ENCODE measurements around the gene KCNH1.

The KCNH1 gene

GRCh38 chr1:210655511-210655910 is 478.4 kb downstream of the KCNH1 start:
- Histone ChIP-seq H3K36me3 (replicated peaks; ENCODE audit: low read depth, low read length) (no peaks in the 10 kb centered on the region), H2AFZ (ENCODE audit: low read depth, low read length) (no peak overlapping the region), H3K4me1 (ENCODE audit: low read length) (peaks cover 10% of the 10 kb centered on the region), H3K27me3 (ENCODE audit: low read depth, low read length) (no peaks in the 10 kb centered on the region), H3K27ac (ENCODE audit: low read length) (no peak overlapping the region), H4K20me1 (ENCODE audit: insufficient read depth, low read length) (no peaks in the 10 kb centered on the region), H3K9me3 (ENCODE audit: insufficient read depth, low read length) (no peaks in the 10 kb centered on the region), H3K9ac (ENCODE audit: low read length) (no peak overlapping the region), H3K4me3 (ENCODE audit: low read length) (no peak overlapping the region), H3K79me2 (ENCODE audit: low read length) (no peaks in the 10 kb centered on the region), H3K4me2 (ENCODE audit: low read length) (no peak overlapping the region)
- TF ChIP-seq EZH2phosphoT487 (IDR thresholded peaks at IDR 0.05; ENCODE audit: low read depth) = no peak
- no peak for TF ChIP-seq CTCF (IDR thresholded peaks at IDR 0.05; ENCODE audit: low read depth, low read length)

DNA sequence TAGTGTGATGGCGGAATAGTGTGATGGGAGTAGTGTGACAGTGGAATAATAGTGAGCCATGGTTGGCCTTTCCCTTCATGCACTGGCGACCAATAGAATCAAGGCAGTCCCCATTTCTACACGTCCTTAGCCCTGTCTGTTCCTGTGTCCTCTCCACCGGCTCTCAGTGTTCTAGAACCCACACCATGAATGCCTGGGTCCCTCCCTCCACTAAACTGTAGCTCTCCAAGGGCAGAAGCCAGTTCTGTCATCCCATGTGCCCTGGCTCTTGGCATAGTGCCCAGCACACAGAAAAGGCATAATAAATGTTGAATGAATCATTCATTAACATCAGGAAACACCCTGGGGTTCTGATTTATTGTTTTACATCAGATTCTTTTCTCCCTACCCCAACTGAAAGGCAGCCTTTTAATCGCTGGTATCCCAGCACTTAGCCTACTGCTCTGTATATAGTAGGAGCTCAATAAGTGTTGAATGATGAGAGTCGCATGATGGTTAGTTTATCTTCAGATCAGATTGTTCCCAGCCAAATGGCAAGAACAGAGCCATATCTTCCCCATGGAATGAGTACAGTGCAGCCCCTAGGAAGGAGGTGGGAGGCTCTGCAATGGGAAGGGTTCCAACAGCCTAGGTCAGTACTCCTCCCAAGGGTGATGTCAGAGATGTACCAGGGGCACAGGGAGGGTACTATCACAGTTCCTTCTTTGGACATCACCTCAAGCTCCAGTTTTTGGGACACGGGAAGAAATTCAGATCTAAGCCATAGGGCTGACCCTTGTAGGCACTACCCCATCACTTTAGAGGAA is 479.6 kb downstream of the KCNH1 start:
- no peaks in the 10 kb centered on the region for H4K20me1 ChIP-seq (ENCODE audit: insufficient read depth, low read length)
- H3K4me3 ChIP-seq (ENCODE audit: low read length) = no peak overlapping the region
- H3K36me3 ChIP-seq (replicated peaks; ENCODE audit: low read depth, low read length) = no peaks in the 10 kb centered on the region
- peaks cover 10% of the 10 kb centered on the region for H3K4me1 ChIP-seq (ENCODE audit: low read length)
- H3K27me3 ChIP-seq (ENCODE audit: low read depth, low read length) = no peaks in the 10 kb centered on the region
- H3K79me2 ChIP-seq (ENCODE audit: low read length) = no peaks in the 10 kb centered on the region
- TF ChIP-seq EZH2phosphoT487 (IDR thresholded peaks at IDR 0.05; ENCODE audit: low read depth) = no peak
- no peak for TF ChIP-seq CTCF (IDR thresholded peaks at IDR 0.05; ENCODE audit: low read depth, low read length)
- no peak overlapping the region for H3K9ac ChIP-seq (ENCODE audit: low read length)
- no peak overlapping the region for H3K4me2 ChIP-seq (ENCODE audit: low read length)
- no peak overlapping the region for H2AFZ ChIP-seq (ENCODE audit: low read depth, low read length)
- no peak overlapping the region for H3K27ac ChIP-seq (ENCODE audit: low read length)
- no peaks in the 10 kb centered on the region for H3K9me3 ChIP-seq (ENCODE audit: insufficient read depth, low read length)

DNA sequence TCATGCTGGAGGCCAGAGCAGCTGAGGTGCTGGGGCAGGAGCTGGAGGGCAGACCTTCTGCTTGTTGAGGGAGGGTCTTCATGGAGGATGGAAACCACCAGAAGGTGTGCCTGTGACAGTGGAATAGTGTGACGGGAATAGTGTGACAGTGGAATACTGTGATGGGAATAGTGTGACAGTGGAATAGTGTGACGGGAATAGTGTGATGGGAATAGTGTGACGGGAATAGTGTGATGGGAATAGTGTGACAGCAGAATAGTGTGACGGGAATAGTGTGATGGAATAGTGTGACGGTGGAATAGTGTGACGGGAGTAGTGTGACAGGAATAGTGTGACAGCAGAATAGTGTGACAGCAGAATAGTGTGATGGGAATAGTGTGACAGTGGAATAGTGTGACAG is 480.2 kb downstream of the KCNH1 start:
- Histone ChIP-seq H2AFZ (ENCODE audit: low read depth, low read length) (no peak overlapping the region), H4K20me1 (ENCODE audit: insufficient read depth, low read length) (no peaks in the 10 kb centered on the region), H3K4me3 (ENCODE audit: low read length) (no peak overlapping the region), H3K9ac (ENCODE audit: low read length) (no peak overlapping the region), H3K9me3 (ENCODE audit: insufficient read depth, low read length) (no peaks in the 10 kb centered on the region), H3K79me2 (ENCODE audit: low read length) (no peaks in the 10 kb centered on the region), H3K36me3 (replicated peaks; ENCODE audit: low read depth, low read length) (no peaks in the 10 kb centered on the region), H3K4me2 (ENCODE audit: low read length) (no peak overlapping the region), H3K4me1 (ENCODE audit: low read length) (peaks cover 10% of the 10 kb centered on the region), H3K27me3 (ENCODE audit: low read depth, low read length) (no peaks in the 10 kb centered on the region), H3K27ac (ENCODE audit: low read length) (no peak overlapping the region)
- TF ChIP-seq EZH2phosphoT487 (IDR thresholded peaks at IDR 0.05; ENCODE audit: low read depth) (no peak), CTCF (IDR thresholded peaks at IDR 0.05; ENCODE audit: low read depth, low read length) (no peak)

GRCh38 chr1:210652329-210652954 is 481.5 kb downstream of the KCNH1 start:
- Histone ChIP-seq H3K9ac (ENCODE audit: low read length) (no peak overlapping the region), H3K9me3 (ENCODE audit: insufficient read depth, low read length) (no peaks in the 10 kb centered on the region), H3K36me3 (replicated peaks; ENCODE audit: low read depth, low read length) (no peaks in the 10 kb centered on the region), H3K4me1 (ENCODE audit: low read length) (peaks cover 10% of the 10 kb centered on the region), H2AFZ (ENCODE audit: low read depth, low read length) (no peak overlapping the region), H3K27me3 (ENCODE audit: low read depth, low read length) (no peaks in the 10 kb centered on the region), H3K4me3 (ENCODE audit: low read length) (no peak overlapping the region), H4K20me1 (ENCODE audit: insufficient read depth, low read length) (no peaks in the 10 kb centered on the region), H3K79me2 (ENCODE audit: low read length) (no peaks in the 10 kb centered on the region), H3K27ac (ENCODE audit: low read length) (no peak overlapping the region), H3K4me2 (ENCODE audit: low read length) (peak overlapping the region; percentile 46)
- TF ChIP-seq CTCF (IDR thresholded peaks at IDR 0.05; ENCODE audit: low read depth, low read length) (no peak), EZH2phosphoT487 (IDR thresholded peaks at IDR 0.05; ENCODE audit: low read depth) (no peak)

Data from OCI-LY3 (cell line).